Liver (tissue), 9 donors: ENCODE data around the gene VASP. TPM values are rescaled to one million over a fixed set of nuclear protein-coding genes. Genes with fewer than 3 reads are reported as not detected.

ENCODE experiments used
- DNase-seq: peaks from one replicate; pipeline ENCODE4 v3.0.0-alpha.2; 2017; ENCODE audit warnings: low spot score
- H3K27ac ChIP-seq, 2 donors: one replicate each; pipeline ENCODE4 v1.7.0; 2013; ENCODE audit warnings: inconsistent platforms in 2 of 2, low read length in 2 of 2, control low read depth in 1 of 2, low read depth in 1 of 2, mild to moderate bottlenecking in 1 of 2
- H3K27me3 ChIP-seq, 4 donors: one replicate each; pipeline versions ENCODE4 v1.6.1 to v1.7.0; 2013; ENCODE audit warnings: low read length in 3 of 4, inconsistent platforms in 1 of 4, mild to moderate bottlenecking in 1 of 4, moderate library complexity in 1 of 4; ENCODE audit not compliant: control insufficient read depth in 4 of 4, insufficient read depth in 4 of 4
- H3K36me3 ChIP-seq, 4 donors: one replicate each; pipeline versions ENCODE4 v1.6.1 to v1.7.0; 2013; ENCODE audit warnings: low read length in 3 of 4, mild to moderate bottlenecking in 3 of 4, low read depth in 1 of 4, moderate library complexity in 1 of 4; ENCODE audit not compliant: control insufficient read depth in 4 of 4, insufficient read depth in 3 of 4
- H3K4me1 ChIP-seq, 4 donors: one replicate each; pipeline versions ENCODE4 v1.6.1 to v1.7.0; 2013; ENCODE audit warnings: low read length in 3 of 4, mild to moderate bottlenecking in 3 of 4, moderate library complexity in 1 of 4; ENCODE audit not compliant: control insufficient read depth in 4 of 4, insufficient read depth in 4 of 4
- H3K4me3 ChIP-seq, 3 donors: one replicate each; pipeline versions ENCODE4 v1.6.1 to v1.7.0; 2013; ENCODE audit warnings: low read length in 3 of 3, control low read depth in 1 of 3, low read depth in 1 of 3, mild to moderate bottlenecking in 1 of 3
- H3K9ac ChIP-seq, 2 donors: one replicate each; pipeline ENCODE4 v1.7.0; 2013; ENCODE audit warnings: low read length in 2 of 2, mild to moderate bottlenecking in 2 of 2, moderate library complexity in 2 of 2, control low read depth in 1 of 2, low read depth in 1 of 2
- H3K9me3 ChIP-seq, 4 donors: one replicate each; pipeline versions ENCODE4 v1.6.1 to v1.7.0; 2013; ENCODE audit warnings: low read length in 3 of 4; ENCODE audit not compliant: control insufficient read depth in 4 of 4
- EGR1 ChIP-seq, 2 donors: IDR thresholded peaks; 2 replicates each; pipeline ENCODE4 v1.6.1; 2016 to 2018; ENCODE audit warnings: antibody characterized with exemption in 2 of 2, low read depth in 2 of 2
- FOXA1 ChIP-seq: IDR thresholded peaks from 2 replicates; pipeline ENCODE4 v1.6.1; 2016; ENCODE audit warnings: antibody characterized with exemption
- FOXA2 ChIP-seq: IDR thresholded peaks from 2 replicates; pipeline ENCODE4 v1.6.1; 2016; ENCODE audit warnings: antibody characterized with exemption
- GABPA ChIP-seq, 2 donors: IDR thresholded peaks in 1 of 2; conservative IDR thresholded peaks in 1 of 2; 2 replicates each; pipeline ENCODE4 v1.6.1; 2016; ENCODE audit warnings: antibody characterized with exemption in 2 of 2, mild to moderate bottlenecking in 1 of 2, moderate library complexity in 1 of 2
- HNF4A ChIP-seq, 2 donors: conservative IDR thresholded peaks; 2 replicates each; pipeline ENCODE4 v1.6.1; 2016; ENCODE audit warnings: antibody characterized with exemption in 2 of 2, mild to moderate bottlenecking in 2 of 2
- HNF4G ChIP-seq: IDR thresholded peaks from 2 replicates; pipeline ENCODE4 v1.6.1; 2016; ENCODE audit warnings: antibody characterized with exemption
- JUND ChIP-seq, 2 donors: IDR thresholded peaks; 2 replicates each; pipeline ENCODE4 v1.6.1; 2016; ENCODE audit warnings: antibody characterized with exemption in 2 of 2
- NR2F2 ChIP-seq: IDR thresholded peaks from 2 replicates; pipeline ENCODE4 v1.6.1; 2016; ENCODE audit warnings: antibody characterized with exemption
- RAD21 ChIP-seq, 2 donors: IDR thresholded peaks; 2 replicates each; pipeline ENCODE4 v1.6.1; 2016; ENCODE audit warnings: antibody characterized with exemption in 2 of 2, mild to moderate bottlenecking in 2 of 2
- RXRA ChIP-seq, 2 donors: IDR thresholded peaks; 2 replicates each; pipeline ENCODE4 v1.6.1; 2017 to 2018; ENCODE audit warnings: antibody characterized with exemption in 2 of 2, mild to moderate bottlenecking in 1 of 2
- SP1 ChIP-seq: IDR thresholded peaks from 2 replicates; pipeline ENCODE4 v1.6.1; 2018; ENCODE audit warnings: antibody characterized with exemption, mild to moderate bottlenecking
- TAF1 ChIP-seq: conservative IDR thresholded peaks from 2 replicates; pipeline ENCODE4 v1.6.1; 2016; ENCODE audit warnings: antibody characterized with exemption, mild to moderate bottlenecking
- YY1 ChIP-seq: IDR thresholded peaks from 2 replicates; pipeline ENCODE4 v1.6.1; 2016; ENCODE audit warnings: antibody characterized with exemption, mild to moderate bottlenecking
- WGBS: extraction: QIAGEN DNeasy Blood & Tissue Kit; methylation state at CpG from one replicate; pipeline ENCODE4 v1.1.7; 2013; 5-methylcytosine and 5-hydroxymethylcytosine counted together
- polyA plus RNA-seq, 2 donors: library from polyadenylated mRNA; stranded (reverse) in 1 of 2; unstranded in 1 of 2; fragments of 200-250 nt in 1 of 2; fragments of >200 nt in 1 of 2; fragmentation: Nextera tagmentation in 1 of 2; extraction: Ambion mirVana in 1 of 2; gene quantifications; one replicate each; pipeline versions ENCODE4 v1.2.1 to v1.2.3, GENCODE V29; 2013 to 2015
- total RNA-seq, 2 donors: library from RNA; depleted of rRNA; stranded (reverse); fragments of >200 nt; gene quantifications; one replicate each; pipeline ENCODE4 v1.2.3, GENCODE V29; 2014
- TF ChIP-seq, protein P1 (sequence below): IDR thresholded peaks from 2 replicates; pipeline ENCODE4 v1.6.1; 2016; ENCODE audit warnings: antibody characterized with exemption
- TF ChIP-seq, protein P2 (sequence below): IDR thresholded peaks from 2 replicates; pipeline ENCODE4 v1.6.1; 2016; ENCODE audit warnings: antibody characterized with exemption
- TF ChIP-seq, protein P3 (sequence below): IDR thresholded peaks from 2 replicates; pipeline ENCODE4 v1.6.1; 2016; ENCODE audit warnings: antibody characterized with exemption, mild to moderate bottlenecking
- TF ChIP-seq, protein P4 (sequence below): fragments of 150-350 bp; IDR thresholded peaks from 2 replicates; pipeline ENCODE4 v1.5.1; 2017; ENCODE audit warnings: improper control_type of control experiment, low read depth, low read length; ENCODE audit not compliant: missing input control
- TF ChIP-seq, protein P5 (sequence below): IDR thresholded peaks from 2 replicates; pipeline ENCODE4 v1.6.1; 2016; ENCODE audit warnings: antibody characterized with exemption
- donor health status: healthy.
- donor health status: healthy.
- donor health status: healthy.
- donor health status: healthy.
- donor health status: healthy.

Gene VASP
- total and polyA plus RNA-seq, 4 donors: 7.3 to 29.1 (median 22.7) TPM

GRCh38 chr19:45511074-45511473 is 3.8 kb downstream of the VASP start:
- Histone ChIP-seq H3K27ac (no peak overlapping the region), H3K9ac (no peak overlapping the region), H3K4me1 (peaks cover 12 to 49% (median 32%) of the 10 kb centered on the region in 4 donors), H3K4me3 (no peak overlapping the region), H3K9me3 (no peaks in the 10 kb centered on the region), H3K27me3 (no peaks in the 10 kb centered on the region), H3K36me3 (no peaks in the 10 kb centered on the region)
- WGBS: 92% methylated on average over 5 of the region's 5 CpGs
- no peak for DNase-seq
- TF ChIP-seq HNF4A (conservative IDR thresholded peaks at IDR 0.05) (no peak), RXRA (IDR thresholded peaks at IDR 0.05) (no peak), YY1 (no peak), SP1 (no peak), NR2F2 (no peak), RAD21 (IDR thresholded peaks at IDR 0.05) (no peak), GABPA (IDR thresholded peaks at IDR 0.05 in 1 of 2, conservative IDR thresholded peaks at IDR 0.05 in 1 of 2) (no peak), FOXA2 (no peak), EGR1 (IDR thresholded peaks at IDR 0.05; ENCODE audit: low read depth in 2 of 2) (no peak), HNF4G (no peak), JUND (IDR thresholded peaks at IDR 0.05) (no peak), TAF1 (no peak), FOXA1 (no peak)
- TF ChIP-seq, protein P1, sequence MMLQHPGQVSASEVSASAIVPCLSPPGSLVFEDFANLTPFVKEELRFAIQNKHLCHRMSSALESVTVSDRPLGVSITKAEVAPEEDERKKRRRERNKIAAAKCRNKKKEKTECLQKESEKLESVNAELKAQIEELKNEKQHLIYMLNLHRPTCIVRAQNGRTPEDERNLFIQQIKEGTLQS: no peak
- TF ChIP-seq, protein P2, sequence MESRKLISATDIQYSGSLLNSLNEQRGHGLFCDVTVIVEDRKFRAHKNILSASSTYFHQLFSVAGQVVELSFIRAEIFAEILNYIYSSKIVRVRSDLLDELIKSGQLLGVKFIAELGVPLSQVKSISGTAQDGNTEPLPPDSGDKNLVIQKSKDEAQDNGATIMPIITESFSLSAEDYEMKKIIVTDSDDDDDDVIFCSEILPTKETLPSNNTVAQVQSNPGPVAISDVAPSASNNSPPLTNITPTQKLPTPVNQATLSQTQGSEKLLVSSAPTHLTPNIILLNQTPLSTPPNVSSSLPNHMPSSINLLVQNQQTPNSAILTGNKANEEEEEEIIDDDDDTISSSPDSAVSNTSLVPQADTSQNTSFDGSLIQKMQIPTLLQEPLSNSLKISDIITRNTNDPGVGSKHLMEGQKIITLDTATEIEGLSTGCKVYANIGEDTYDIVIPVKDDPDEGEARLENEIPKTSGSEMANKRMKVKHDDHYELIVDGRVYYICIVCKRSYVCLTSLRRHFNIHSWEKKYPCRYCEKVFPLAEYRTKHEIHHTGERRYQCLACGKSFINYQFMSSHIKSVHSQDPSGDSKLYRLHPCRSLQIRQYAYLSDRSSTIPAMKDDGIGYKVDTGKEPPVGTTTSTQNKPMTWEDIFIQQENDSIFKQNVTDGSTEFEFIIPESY: no peak
- TF ChIP-seq, protein P3, sequence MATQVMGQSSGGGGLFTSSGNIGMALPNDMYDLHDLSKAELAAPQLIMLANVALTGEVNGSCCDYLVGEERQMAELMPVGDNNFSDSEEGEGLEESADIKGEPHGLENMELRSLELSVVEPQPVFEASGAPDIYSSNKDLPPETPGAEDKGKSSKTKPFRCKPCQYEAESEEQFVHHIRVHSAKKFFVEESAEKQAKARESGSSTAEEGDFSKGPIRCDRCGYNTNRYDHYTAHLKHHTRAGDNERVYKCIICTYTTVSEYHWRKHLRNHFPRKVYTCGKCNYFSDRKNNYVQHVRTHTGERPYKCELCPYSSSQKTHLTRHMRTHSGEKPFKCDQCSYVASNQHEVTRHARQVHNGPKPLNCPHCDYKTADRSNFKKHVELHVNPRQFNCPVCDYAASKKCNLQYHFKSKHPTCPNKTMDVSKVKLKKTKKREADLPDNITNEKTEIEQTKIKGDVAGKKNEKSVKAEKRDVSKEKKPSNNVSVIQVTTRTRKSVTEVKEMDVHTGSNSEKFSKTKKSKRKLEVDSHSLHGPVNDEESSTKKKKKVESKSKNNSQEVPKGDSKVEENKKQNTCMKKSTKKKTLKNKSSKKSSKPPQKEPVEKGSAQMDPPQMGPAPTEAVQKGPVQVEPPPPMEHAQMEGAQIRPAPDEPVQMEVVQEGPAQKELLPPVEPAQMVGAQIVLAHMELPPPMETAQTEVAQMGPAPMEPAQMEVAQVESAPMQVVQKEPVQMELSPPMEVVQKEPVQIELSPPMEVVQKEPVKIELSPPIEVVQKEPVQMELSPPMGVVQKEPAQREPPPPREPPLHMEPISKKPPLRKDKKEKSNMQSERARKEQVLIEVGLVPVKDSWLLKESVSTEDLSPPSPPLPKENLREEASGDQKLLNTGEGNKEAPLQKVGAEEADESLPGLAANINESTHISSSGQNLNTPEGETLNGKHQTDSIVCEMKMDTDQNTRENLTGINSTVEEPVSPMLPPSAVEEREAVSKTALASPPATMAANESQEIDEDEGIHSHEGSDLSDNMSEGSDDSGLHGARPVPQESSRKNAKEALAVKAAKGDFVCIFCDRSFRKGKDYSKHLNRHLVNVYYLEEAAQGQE: no peak
- TF ChIP-seq, protein P4, sequence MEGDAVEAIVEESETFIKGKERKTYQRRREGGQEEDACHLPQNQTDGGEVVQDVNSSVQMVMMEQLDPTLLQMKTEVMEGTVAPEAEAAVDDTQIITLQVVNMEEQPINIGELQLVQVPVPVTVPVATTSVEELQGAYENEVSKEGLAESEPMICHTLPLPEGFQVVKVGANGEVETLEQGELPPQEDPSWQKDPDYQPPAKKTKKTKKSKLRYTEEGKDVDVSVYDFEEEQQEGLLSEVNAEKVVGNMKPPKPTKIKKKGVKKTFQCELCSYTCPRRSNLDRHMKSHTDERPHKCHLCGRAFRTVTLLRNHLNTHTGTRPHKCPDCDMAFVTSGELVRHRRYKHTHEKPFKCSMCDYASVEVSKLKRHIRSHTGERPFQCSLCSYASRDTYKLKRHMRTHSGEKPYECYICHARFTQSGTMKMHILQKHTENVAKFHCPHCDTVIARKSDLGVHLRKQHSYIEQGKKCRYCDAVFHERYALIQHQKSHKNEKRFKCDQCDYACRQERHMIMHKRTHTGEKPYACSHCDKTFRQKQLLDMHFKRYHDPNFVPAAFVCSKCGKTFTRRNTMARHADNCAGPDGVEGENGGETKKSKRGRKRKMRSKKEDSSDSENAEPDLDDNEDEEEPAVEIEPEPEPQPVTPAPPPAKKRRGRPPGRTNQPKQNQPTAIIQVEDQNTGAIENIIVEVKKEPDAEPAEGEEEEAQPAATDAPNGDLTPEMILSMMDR: no peak
- TF ChIP-seq, protein P5, sequence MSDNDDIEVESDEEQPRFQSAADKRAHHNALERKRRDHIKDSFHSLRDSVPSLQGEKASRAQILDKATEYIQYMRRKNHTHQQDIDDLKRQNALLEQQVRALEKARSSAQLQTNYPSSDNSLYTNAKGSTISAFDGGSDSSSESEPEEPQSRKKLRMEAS: no peak
